ENCODE data around the gene GPD1.

The GPD1 gene

GRCh38 chr12:50103767-50104321 lies at the start of gene GPD1:
Gene GPD1, plus strand, starts transcription at chr12:50104008. Its CDS starts 43 bp downstream, at chr12:50104051.
- no peak for DNase-seq (ENCODE audit: low read depth)

GRCh38 chr12:50055831-50056638 lies 47.8 kb upstream of the GPD1 start:
- peak; percentile 27 for DNase-seq (ENCODE audit: low read depth)

- no peak for DNase-seq (ENCODE audit: low read depth)
These were observed 47.2 kb upstream of the GPD1 start for GRCh38 chr12:50056639-50056976.

DNA sequence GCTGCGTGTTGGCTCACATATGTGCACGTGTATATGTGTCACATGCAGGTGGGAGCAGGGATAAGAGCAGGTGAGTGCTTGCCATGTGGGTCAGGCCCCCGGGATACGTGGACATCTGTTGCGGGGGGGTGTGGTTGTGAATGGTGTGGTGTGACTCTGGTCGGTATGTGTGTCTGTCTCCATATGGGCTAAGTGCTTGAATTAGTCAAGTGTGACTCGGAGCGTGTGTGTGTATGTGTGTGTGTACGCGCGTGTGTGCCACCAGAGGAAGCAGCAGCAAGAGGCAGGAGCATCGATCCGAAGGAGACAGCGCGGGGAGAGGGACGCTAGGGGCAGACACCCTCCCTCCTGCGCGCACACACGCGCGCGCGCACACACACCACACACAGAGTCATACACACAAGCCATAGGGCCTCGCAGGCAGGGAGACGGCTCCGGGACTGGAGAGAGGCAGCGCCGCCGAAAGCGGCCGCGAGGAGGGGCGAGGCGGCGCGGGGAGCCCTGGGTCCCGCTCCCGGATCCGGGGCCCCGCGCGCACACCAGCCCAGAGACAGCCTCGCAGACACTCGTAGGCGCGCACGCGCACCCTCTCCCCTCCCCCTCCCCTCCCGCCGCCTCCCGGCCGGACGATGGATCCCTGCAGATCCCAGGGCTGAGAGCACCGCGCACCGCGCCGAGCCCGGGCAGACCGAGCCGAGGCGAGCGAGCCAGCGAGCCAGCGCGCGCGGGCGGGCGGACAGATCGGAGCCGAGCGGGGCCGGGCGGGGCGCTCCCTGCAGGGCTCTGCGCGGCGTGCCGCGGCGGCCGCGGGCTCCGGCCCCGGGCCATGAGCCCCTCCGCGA lies 46.6 kb upstream of the GPD1 start, which contains the start of gene ASIC1:
ASIC1 (plus strand) TSS at position 597 of the 842 bp plus-strand sequence. CDS start 1,171 bp downstream, outside the sequence.
- DNase-seq (ENCODE audit: low read depth) = peak; percentile 21

DNA sequence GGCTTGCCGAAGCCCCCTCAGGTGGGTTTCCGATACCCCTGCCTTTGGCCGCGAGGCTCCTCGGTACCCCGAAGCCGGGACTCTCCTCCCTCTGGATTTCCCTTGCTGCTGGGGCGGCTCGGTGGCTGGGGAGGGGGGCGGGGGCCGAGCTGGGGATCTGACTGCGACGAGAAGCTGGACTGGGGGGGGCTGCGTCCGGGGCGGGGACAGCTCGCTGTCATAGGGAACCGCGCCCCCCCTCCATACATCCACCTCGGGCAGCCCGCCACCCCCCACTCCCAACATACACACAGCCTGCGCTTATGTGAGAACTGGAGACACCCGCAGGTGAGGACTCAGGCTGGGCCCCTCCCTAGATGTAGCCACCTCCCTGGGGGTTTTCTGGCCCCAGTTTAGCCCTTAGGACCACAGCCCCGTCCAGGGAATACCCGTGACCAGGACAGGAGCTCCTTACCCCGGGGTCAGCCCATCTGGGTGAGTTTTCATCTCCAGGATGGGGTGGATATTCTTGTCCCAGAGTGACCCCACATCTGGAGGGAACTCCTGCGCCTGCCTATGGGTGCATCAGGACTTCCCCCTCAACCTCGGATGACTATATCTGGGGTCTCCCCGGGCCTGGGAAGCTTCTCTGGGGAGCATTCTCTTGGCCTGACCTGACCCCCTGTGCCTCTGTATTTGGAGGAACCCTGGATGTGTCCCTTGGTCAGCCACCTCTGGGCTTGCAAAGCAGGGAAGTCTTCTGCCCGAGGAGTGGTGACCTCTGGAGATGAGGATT lies 45.7 kb upstream of the GPD1 start:
- DNase-seq (ENCODE audit: low read depth) = no peak

- DNase-seq (ENCODE audit: low read depth) = no peak
These were observed 45.0 kb upstream of the GPD1 start for GRCh38 chr12:50058743-50059312.

- peak; percentile 47 for DNase-seq (ENCODE audit: low read depth)
These were observed 44.2 kb upstream of the GPD1 start for GRCh38 chr12:50059440-50060119.

- no peak for DNase-seq (ENCODE audit: low read depth)
These were observed 43.7 kb upstream of the GPD1 start for GRCh38 chr12:50060120-50060468.

- DNase-seq (ENCODE audit: low read depth) = no peak
These were observed 42.6 kb upstream of the GPD1 start for GRCh38 chr12:50061171-50061570.

DNA sequence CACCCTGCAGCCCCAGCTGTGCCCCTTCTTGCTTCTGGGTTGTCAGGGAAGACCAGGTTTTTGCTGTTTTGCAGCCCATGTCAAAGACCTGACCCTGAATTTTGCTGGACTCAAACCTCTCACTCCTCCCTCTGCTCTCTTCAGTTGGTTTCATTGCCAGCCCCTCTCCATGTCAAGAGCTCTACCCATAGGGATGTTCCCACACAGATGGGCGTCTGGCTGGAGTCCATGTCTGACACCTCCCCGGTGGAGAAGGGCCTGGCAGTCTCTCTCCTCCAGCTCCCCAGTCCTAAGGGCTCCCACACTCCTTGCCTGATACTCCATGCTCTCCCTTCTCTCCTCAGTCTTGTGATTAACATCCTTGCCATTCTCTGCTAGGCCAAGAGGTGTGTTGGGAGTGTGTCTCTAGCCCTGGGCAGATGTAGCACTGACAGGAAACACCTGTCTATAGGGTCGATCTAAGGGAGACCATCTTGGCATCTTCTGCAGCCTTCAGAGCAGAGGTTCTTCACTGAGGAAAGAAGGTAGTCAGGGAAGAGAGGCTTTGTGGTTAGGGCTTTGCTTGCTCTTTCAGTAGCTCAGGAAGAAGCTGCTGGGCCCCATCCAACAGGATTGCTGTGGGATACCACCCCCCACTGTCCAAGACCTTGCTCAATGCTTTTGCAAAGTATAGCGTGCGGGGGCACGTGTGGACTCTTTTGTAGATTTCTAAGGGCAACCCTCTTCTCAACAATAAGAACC lies 41.7 kb upstream of the GPD1 start:
- DNase-seq (ENCODE audit: low read depth) = no peak

GRCh38 chr12:50062728-50063460 lies 40.9 kb upstream of the GPD1 start:
- no peak for DNase-seq (ENCODE audit: low read depth)

DNA sequence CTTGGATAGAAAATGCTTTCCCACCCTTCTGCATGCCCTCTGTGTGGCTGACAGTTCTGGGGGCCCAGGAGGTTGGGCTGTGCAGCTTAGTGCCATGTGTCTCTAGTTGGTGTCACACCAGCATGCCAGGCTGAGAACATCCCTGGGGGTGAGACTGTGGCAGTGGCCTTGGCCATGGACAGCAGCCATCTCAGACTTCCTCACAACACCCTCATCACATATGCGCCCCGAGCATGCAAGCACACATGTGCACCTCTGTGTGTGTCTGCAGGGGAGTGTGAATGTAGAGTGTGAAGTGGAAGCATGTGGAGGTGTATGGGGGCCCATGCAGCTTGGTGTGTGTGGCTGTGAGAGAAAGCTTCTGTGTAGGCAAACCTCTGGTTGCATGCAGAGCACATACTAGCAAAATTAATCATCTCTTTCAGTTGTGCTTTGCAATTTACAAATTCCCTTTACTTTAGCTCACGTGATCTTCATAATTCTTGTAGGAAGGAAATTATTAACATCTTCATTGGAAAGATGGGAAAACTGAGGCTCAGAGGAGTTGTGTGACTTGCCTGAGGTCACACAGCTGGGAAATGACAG lies 38.0 kb upstream of the GPD1 start:
- DNase-seq (ENCODE audit: low read depth) = no peak

DNA sequence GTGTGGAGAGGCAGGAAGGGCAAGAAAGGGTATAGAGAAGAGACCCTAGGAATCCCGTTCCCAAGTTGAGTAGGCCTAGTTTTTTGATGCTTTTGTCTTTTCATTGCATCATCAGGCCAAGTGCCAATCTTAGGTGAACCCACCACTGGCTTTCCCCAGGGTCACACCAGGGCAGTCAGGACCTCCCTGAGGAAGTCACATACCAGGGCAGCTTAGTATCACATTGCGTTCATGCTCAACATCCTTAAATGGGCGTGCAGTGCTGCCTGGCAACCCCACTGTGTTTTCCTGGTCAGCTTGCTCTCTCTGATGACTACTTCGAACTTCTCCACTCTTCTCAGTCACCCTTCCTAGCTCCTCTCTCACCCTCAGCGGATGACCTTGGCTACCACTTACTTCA lies 37.4 kb upstream of the GPD1 start:
- DNase-seq (ENCODE audit: low read depth) = no peak

DNA sequence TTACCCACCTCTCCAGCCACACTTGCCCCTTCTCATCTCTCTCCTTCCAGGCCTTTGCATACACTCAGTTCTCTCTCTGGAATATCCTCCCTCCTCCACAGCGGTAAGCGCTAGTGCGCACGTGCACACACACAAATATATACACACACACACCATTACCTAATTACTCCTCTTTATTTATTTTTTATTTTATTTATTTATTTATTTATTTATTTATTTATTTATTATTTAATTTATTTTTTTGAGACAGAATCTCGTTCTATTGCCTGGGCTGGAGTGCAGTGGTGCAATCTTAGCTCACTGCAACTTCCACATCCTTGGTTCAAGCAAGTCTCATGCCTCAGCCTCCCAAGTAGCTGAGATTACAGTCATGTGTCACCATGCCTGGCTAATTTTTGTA lies 34.7 kb upstream of the GPD1 start:
- no peak for DNase-seq (ENCODE audit: low read depth)

GRCh38 chr12:50069539-50069938 lies 34.3 kb upstream of the GPD1 start:
- no peak for DNase-seq (ENCODE audit: low read depth)

DNA sequence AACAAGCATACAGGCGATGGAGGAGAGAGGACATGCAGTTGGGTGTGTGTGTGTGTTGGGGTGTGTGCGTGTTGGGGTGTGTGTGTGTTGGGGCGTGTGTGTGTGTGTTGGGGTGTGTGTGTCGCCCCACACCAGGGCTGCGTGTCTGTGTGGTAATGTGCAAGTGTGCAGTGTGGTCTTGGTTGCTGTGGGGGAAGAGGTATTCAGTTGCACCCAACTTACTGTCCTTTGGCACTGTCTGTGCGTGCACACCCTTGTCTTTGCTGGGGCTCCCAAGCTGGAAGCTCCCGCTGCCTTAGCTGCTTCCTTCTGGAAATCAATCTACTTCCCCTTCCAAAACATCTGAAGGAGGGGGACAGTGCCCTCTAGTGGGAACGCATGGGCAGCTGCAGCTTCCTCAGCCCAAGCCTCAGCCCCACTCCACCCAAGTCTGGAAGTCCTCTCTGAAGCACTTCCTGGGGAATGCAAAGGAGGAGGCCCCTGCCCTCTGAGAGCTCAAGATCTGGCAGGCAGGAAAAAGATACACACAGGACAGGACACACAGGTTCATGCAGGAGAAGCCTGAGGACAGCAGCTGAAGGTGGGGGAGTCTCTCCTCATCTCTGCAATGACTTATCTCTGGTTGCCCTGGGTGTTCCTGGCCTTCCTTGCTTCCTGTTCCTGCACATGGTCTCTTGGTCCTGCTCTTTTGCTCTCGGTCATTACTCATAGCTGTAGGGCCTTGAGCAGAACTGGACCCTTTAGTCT lies 33.3 kb upstream of the GPD1 start:
- peak; percentile 25 for DNase-seq (ENCODE audit: low read depth)

GRCh38 chr12:50072198-50072907 lies 31.5 kb upstream of the GPD1 start:
- no peak for DNase-seq (ENCODE audit: low read depth)

- no peak for DNase-seq (ENCODE audit: low read depth)
These were observed 30.6 kb upstream of the GPD1 start for GRCh38 chr12:50073206-50073605.

All from stimulated activated CD8-positive, alpha-beta memory T cell treated with anti-CD3 and anti-CD28 coated beads, Interleukin-12 subunit alpha, Interleukin-12 subunit beta, amount 100 ng/mL, for 4 hours (primary cell).